ENCODE measurements around the gene NID2. TPM values are rescaled to one million over a fixed set of nuclear protein-coding genes. Genes with fewer than 3 reads are reported as not detected.

Gene NID2
- total RNA-seq, 1 experiment from 2014 or later = 6.6 TPM

- H3K27ac ChIP-seq (ENCODE audit: insufficient read length, low read depth, low read length) = no peak overlapping the region
- H3K23me2 ChIP-seq (ENCODE audit: insufficient read length, low read depth, low read length, poor library complexity, severe bottlenecking) = no peaks in the 10 kb centered on the region
- no peak overlapping the region for H3K4me2 ChIP-seq (ENCODE audit: insufficient read depth, insufficient read length, low read length)
- H2BK120ac ChIP-seq (ENCODE audit: low read depth, low read length, poor library complexity, severe bottlenecking) = no peak overlapping the region
- no peaks in the 10 kb centered on the region for H3K79me2 ChIP-seq (ENCODE audit: insufficient read depth, low read length)
- no peak overlapping the region for H3T11ph ChIP-seq (ENCODE audit: low read length)
- no peaks in the 10 kb centered on the region for H3K79me1 ChIP-seq (ENCODE audit: insufficient read depth, low read depth, low read length, poor library complexity, severe bottlenecking)
- Mint-ChIP-seq H3K27me3 (ENCODE audit: low read depth) (peaks cover 7% of the 10 kb centered on the region), H3K27ac (peak overlapping the region in 1 of 3 experiments; percentile 48; a peak in 1 of 7 replicates), H3K9me3 (no peaks in the 10 kb centered on the region), H3K36me3 (ENCODE audit: insufficient read depth in 1 of 3, low read depth in 3 of 3) (no peaks in the 10 kb centered on the region), H3K4me3 (no peak overlapping the region), H3K4me1 (peaks cover 7 to 11% of the 10 kb centered on the region in 2 experiments)
- no peak overlapping the region for H4K5ac ChIP-seq (ENCODE audit: insufficient read length, low read depth, low read length)
- H4K20me1 ChIP-seq (ENCODE audit: control insufficient read depth, insufficient read depth, insufficient read length) = no peaks in the 10 kb centered on the region
- H3K27me3 ChIP-seq (ENCODE audit: insufficient read depth, low read length) = no peaks in the 10 kb centered on the region
- no peak overlapping the region for H3K18ac ChIP-seq (ENCODE audit: insufficient read length, low read depth, low read length)
- no peak overlapping the region for H4K8ac ChIP-seq (replicated peaks; ENCODE audit: insufficient read length, low read depth, low read length)
- DNase-seq = no peak
- TF ChIP-seq CTCF (conservative IDR thresholded peaks at IDR 0.05) = no peak
- no peaks in the 10 kb centered on the region for H3K9me3 ChIP-seq (ENCODE audit: control insufficient read depth, low read depth, low read length)
- H3K4me1 ChIP-seq (ENCODE audit: insufficient read depth, low read length) = no peaks in the 10 kb centered on the region
- no peak overlapping the region for H3K23ac ChIP-seq (ENCODE audit: insufficient read length, low read depth, low read length)
- H3K4ac ChIP-seq (ENCODE audit: low read depth, low read length) = no peak overlapping the region
- no peak overlapping the region for H4K91ac ChIP-seq (ENCODE audit: insufficient read length, low read depth, low read length)
- H3K9ac ChIP-seq (ENCODE audit: extremely low read depth, insufficient read length, low read length) = no peak overlapping the region
- no peak overlapping the region for H2BK20ac ChIP-seq (ENCODE audit: low read depth, low read length, poor library complexity, severe bottlenecking)
- H2BK15ac ChIP-seq (ENCODE audit: low read depth, low read length) = no peak overlapping the region
- no CpG with 5 or more reads among the region's 5 CpGs for WGBS (ENCODE audit: extremely low coverage, insufficient read length, low lambda C conversion rate)
- H2BK12ac ChIP-seq (ENCODE audit: insufficient read length, low read depth, low read length) = no peak overlapping the region
- no peak overlapping the region for H2BK5ac ChIP-seq (ENCODE audit: insufficient read length, low read length)
- no peak overlapping the region for H3K14ac ChIP-seq (ENCODE audit: insufficient read depth, low read length)
- no peak overlapping the region for H2AK5ac ChIP-seq (ENCODE audit: insufficient read length, low read length)
- H2AFZ ChIP-seq (ENCODE audit: low read length) = no peak overlapping the region
- no peak overlapping the region for H3K56ac ChIP-seq (ENCODE audit: insufficient read length, low read depth, low read length)
Measured at GRCh38 chr14:51977075-51977474, 91.8 kb downstream of the NID2 start.

All from H9 (cell line).